Dermis microvascular lymphatic vessel endothelial cell (primary cell): ENCODE results near the gene FBRSL1. TPM values are rescaled to one million over a fixed set of nuclear protein-coding genes. Genes with fewer than 3 reads are reported as not detected.

Experiments
- DNase-seq, 2 donors: peaks; one replicate each; pipeline versions ENCODE4 v3.0.0 to v3.0.0-alpha.2; 2010; ENCODE audit warnings: low read depth in 2 of 2
- total RNA-seq: library from RNA; depleted of rRNA; stranded (reverse); fragments of >200 nt; gene quantifications from 2 replicates; pipeline ENCODE4 v1.2.1, GENCODE V29; 2014

FBRSL1 gene
- total RNA-seq, 1 donor from 2014 or later: 9.4 TPM

- no peak for DNase-seq
These were observed 49.2 kb downstream of the FBRSL1 start for GRCh38 chr12:132539016-132539773.

GRCh38 chr12:132540436-132540835 lies 50.5 kb downstream of the FBRSL1 start:
- no peak for DNase-seq

DNA sequence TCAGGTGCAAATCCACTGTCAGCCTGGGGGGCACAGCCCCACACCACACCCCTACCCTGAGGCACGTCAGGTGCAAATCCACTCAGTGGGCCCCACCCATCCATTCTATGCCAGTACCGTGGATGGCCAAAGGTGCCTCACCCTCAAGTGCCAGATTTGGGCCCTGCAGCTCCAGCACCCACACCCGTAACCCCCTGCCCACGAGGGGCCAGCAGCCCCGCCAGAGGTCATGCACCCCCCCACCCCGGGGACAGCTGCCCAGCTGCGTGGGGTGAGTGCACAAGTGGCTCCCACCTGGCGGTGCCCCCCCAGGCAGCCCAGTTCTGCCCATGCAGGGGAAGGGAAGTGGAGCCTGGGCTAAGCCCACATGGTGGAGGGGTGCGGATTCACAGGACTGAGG lies 51.2 kb downstream of the FBRSL1 start:
- no peak for DNase-seq

DNA sequence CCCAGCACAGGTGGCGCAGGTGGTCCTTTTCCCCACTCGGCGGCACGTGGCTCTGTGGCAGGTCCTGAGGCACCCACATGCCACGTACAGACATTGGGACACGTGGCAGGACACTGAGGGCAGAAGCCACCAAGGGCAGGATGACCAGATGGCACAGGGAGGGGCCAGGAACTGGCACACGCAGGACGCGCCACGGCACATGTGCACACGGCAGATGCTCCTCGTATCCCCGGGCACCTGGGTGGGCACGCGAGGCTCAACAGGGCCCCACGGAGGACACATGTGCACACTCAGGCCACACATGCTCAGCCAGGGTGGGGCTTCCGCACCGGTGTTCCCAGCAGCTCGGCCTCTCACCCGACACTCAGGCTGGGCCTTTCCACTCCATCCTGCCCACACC lies 52.0 kb downstream of the FBRSL1 start:
- DNase-seq: no peak

- no peak for DNase-seq
These were observed 52.7 kb downstream of the FBRSL1 start for GRCh38 chr12:132542661-132543060.

DNA sequence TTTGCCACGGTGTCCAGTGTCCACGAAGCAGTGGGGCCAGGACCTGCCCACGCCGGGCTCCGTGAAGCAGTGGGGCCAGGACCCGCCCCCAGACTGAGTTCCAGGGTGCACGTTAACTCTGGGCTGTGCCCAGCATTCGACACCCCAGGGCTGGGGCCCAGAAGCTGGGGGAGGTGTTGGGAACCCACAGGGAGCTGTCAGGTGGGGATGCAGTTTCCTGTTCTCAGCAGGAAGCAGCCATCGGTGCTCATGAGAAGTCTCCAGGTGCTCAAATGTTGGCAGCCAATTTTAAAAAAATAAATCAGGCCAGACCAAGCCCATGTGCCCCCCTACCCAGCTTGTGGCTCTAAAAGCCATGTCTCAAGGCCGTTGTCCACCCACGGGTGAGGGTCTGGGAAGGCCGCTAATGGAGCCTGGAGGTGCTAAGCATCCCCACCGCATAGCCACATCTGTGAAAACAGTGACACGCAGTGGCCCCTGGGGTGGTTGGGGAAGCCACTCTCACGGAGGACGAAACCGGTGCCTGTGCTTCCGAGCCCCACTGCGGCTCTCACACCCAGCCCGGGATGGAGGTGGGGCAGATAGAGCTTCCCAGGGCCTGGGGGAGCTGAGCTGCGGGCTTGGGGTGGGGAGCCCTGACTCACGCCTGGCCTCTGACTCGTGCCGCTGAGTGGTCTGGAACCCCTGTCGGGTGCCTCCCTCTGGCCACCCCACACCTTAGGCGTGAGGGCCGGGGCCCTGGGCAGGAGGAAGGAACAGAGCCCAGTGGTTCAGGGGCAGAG lies 53.5 kb downstream of the FBRSL1 start:
- DNase-seq: no peak

DNA sequence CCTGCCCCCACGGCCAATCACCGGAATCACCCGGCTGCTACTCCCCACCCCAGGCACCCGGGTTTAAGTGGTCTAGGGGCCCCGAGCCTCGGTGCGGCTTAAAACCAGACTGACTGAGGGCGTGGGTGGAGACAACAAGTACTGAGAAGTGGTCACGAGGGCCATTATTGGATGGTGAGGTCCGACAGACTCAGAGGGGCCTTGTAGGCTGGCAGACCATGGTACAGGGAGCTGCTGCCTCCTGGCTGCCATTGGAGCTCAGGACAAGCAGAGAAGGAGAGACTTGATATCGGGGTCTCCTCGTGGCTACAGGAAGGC lies 54.1 kb downstream of the FBRSL1 start:
- no peak for DNase-seq

- DNase-seq: no peak
These were observed 54.5 kb downstream of the FBRSL1 start for GRCh38 chr12:132544498-132544897.

DNA sequence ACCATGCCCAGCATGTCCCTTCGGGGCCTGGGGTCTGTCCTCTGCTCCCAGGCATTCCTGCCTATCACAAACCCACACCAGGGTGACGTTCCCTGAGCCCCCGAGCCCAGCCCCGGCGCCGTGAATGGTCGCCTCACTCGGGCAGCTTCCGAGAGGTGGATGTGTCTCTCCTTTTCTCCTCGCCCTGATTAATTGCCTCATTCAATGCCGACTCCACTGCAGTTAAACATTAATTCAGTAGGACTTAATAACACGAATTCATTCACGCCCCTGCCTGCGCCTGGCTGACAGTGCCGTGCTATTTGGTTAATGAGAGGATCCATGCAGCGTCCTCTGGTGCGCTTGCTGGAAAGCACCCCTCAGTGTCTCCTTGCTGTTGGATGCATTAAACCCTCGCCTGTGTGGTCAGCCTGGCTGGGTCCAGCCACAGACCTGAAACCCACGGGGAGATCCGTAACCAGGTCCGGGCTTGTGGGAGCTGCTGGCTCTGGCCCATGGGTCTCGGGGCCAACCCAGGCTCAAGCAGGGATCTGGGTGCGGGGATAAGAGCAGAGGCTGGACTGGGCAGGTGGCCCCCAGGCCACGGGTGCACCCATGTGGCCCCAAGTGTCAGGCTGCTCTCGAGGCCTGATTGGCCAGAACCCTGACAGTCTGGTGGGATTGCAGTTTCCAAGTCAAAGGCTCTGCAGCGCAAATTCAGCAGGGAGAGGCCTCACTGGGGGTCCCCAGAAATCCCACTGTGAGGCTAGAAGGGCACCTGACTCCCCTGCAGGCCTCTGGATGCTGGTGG lies 55.4 kb downstream of the FBRSL1 start:
- DNase-seq: no peak

- DNase-seq: no peak
These were observed 56.0 kb downstream of the FBRSL1 start for GRCh38 chr12:132545955-132546354.

- DNase-seq: no peak
These were observed 56.7 kb downstream of the FBRSL1 start for GRCh38 chr12:132546647-132547046.

DNA sequence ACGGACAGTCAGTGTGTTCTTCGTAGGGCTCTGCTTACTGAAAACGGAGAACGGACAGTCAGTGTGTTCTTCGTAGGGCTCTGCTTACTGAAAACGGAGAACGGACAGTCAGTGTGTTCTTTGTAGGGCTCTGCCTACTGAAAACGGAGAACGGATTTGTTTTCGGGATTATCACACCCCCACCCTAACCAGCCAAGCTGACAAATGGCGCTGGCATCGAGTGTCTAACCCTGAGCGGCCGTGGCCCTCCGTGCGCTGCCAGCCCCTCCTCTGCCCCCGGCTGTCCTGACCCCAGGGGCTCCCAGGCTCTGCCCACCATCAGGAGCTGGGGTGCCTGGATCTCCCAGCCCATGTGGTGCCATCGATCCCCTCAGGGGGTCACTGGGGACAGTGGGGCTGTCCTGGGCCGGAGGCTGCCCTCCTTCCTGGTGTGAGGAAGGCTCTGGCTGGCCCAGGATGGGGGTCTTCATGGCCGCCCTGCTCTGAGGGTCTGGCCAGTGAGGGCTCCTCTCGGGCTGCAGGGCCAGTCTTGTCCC lies 57.3 kb downstream of the FBRSL1 start:
- DNase-seq: no peak

- DNase-seq: no peak
These were observed 58.6 kb downstream of the FBRSL1 start for GRCh38 chr12:132548430-132549058.

DNA sequence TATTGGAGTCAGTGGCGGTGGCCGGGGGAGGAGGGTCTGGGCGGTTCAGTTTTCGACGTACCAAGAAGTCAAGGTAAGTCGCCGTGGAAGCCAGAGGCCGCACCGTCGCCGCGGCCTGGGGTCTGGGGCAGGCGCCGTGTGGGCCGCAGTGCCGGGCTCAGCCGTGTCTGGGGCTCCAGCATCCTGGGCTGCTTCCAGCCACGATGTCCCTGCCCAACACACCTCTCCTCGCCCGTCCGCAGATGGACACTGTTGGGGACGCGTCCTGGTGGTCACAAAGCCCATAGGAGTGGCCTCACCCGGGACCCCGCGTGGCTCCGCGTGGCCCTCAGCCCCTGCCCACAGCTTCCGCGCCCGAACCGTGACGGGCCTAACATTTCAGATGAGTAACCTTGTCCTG lies 59.1 kb downstream of the FBRSL1 start:
- DNase-seq: no peak

GRCh38 chr12:132550014-132550802 lies 60.3 kb downstream of the FBRSL1 start:
- DNase-seq: no peak

GRCh38 chr12:132550830-132551640 lies 61.1 kb downstream of the FBRSL1 start:
- DNase-seq: no peak

GRCh38 chr12:132551641-132552031 lies 61.7 kb downstream of the FBRSL1 start:
- no peak for DNase-seq

DNA sequence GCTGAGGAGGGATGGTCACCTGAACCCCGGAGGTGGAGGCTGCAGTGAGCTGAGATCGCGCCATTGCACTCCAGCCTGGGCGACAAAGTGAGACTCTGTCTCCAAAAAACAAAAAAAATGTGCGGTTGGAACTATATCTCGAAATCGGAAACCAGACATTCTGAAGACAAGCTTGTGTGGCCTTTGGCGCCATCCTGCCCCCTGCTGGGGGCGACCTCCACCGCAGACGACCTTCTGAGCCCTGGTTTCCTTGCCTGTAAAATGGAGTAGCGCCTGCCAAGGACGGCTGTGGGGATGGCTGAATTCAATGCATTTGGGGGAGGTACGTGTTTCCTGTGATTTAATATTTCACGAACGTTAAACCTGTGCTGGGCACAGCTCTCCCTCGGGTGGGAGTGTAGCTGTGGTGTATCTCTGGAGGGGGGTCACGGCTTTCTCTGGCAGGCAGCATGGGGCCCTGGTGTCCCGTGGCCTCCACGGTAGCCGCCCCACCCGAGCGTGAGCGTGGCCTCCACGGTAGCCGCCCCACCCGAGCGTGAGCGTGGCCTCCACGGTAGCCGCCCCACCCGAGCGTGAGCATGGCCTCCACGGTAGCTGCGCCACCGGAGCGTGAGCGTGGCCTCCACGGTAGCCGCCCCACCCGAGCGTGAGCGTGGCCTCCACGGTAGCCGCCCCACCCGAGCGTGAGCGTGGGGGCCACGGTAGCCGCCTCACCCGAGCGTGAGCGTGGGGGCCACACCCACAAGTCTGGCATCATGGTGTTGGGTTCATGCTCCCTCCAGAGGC lies 65.1 kb downstream of the FBRSL1 start:
- peak in 1 of 2 donors; percentile 14 for DNase-seq

DNA sequence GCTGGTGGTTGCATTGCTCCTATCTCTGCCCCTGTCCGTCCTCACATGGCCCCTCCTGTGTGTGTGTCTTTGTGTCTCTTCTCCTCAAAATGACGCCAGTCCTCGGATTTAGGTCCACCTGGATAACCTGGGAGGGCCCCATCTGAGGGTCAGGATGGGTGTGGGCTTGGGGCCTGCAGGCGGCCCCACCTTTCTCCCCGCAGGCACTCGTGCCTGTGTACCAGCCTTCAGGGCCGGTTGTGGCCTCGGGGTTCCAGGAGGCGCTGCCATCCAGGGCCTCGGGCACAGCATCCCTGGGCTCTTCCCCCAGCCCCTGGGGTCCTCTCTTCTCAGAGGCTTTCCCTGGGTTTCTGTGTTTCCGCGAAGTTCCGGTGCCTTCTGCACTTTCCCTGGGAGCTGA lies 65.7 kb downstream of the FBRSL1 start:
- no peak for DNase-seq
